Testis (tissue), 3 donors: ENCODE results near the gene SUSD6. TPM values are rescaled to one million over a fixed set of nuclear protein-coding genes. Genes with fewer than 3 reads are reported as not detected.

ENCODE experiments used
- DNase-seq: peaks from one replicate; pipeline ENCODE4 v3.0.0-alpha.2; 2019
- H3K27ac ChIP-seq, 2 donors: fragments of 200-600 bp; sonication (generic); one replicate each; pipeline ENCODE4 v1.5.1; 2019
- H3K27me3 ChIP-seq: fragments of 200-600 bp; sonication (generic); one replicate; pipeline ENCODE4 v1.5.1; 2019
- H3K36me3 ChIP-seq: fragments of 200-600 bp; sonication (generic); one replicate; pipeline ENCODE4 v1.5.1; 2017; ENCODE audit warnings: low read depth; ENCODE audit errors: missing control alignments
- H3K4me1 ChIP-seq: fragments of 200-600 bp; sonication (generic); one replicate; pipeline ENCODE4 v1.5.1; 2019
- H3K4me3 ChIP-seq, 2 donors: fragments of 200-600 bp; sonication (generic); one replicate each; pipeline ENCODE4 v1.5.1; 2017 to 2019
- H3K9me3 ChIP-seq: fragments of 200-600 bp; sonication (generic); one replicate; pipeline ENCODE4 v1.5.1; 2017
- CTCF ChIP-seq, 3 experiments: fragments of 450-650 bp in 2 of 3; fragments of 200-600 bp in 1 of 3; sonication (generic) in 1 of 3; IDR thresholded peaks; one replicate each; pipeline ENCODE4 v1.5.1; 2016 to 2019; ENCODE audit warnings: antibody characterized with exemption in 3 of 3, mild to moderate bottlenecking in 2 of 3, moderate library complexity in 1 of 3
- POLR2A ChIP-seq: fragments of 450-650 bp; IDR thresholded peaks from one replicate; pipeline ENCODE4 v1.6.1; 2017; ENCODE audit warnings: antibody characterized with exemption, mild to moderate bottlenecking, moderate library complexity
- WGBS, 2 donors: methylation state at CpG; one replicate each; pipeline ENCODE4 v1.1.5; 2018; 5-methylcytosine and 5-hydroxymethylcytosine counted together
- intact Hi-C: fragments of 100-400 bp; cut with DNase I; formaldehyde crosslinking; loops from one replicate; pipeline ENCODE4 v1.15.1; 2023; ENCODE audit warnings: low total_unique reads
- polyA plus RNA-seq: library from polyadenylated mRNA; stranded (reverse); fragments of 350-450 nt; fragmentation: Illumina TruSeq; extraction: RNeasy Lipid Tissue Mini Kit (QIAGEN cat#74804); gene quantifications from one replicate; pipeline ENCODE4 v1.2.3, GENCODE V29; 2014; ENCODE audit warnings: low read depth, low replicate concordance; ENCODE audit not compliant: insufficient read depth
- total RNA-seq, 2 donors: library from RNA; depleted of rRNA; stranded (reverse); fragments of >200 nt; gene quantifications; one replicate each; pipeline ENCODE4 v1.2.3, GENCODE V29; 2016

The SUSD6 gene
- total and polyA plus RNA-seq, 3 donors from 2014 or later: 27.7 to 39.5 (median 38.7) TPM

- Histone ChIP-seq H3K27me3 (no peaks in the 10 kb centered on the region), H3K9me3 (no peaks in the 10 kb centered on the region), H3K27ac (no peak overlapping the region), H3K4me3 (no peak overlapping the region), H3K4me1 (peaks cover 13% of the 10 kb centered on the region), H3K36me3 (no peaks in the 10 kb centered on the region)
- no peak for DNase-seq
- TF ChIP-seq POLR2A (no peak), CTCF (IDR thresholded peaks at IDR 0.05) (no peak)
- 92 to 100% methylated on average over 1 of the region's 1 CpG for WGBS, 2 donors
- intact Hi-C loops: no loop called here
These were observed 96.7 kb downstream of the SUSD6 start for GRCh38 chr14:69708049-69708448.

DNA sequence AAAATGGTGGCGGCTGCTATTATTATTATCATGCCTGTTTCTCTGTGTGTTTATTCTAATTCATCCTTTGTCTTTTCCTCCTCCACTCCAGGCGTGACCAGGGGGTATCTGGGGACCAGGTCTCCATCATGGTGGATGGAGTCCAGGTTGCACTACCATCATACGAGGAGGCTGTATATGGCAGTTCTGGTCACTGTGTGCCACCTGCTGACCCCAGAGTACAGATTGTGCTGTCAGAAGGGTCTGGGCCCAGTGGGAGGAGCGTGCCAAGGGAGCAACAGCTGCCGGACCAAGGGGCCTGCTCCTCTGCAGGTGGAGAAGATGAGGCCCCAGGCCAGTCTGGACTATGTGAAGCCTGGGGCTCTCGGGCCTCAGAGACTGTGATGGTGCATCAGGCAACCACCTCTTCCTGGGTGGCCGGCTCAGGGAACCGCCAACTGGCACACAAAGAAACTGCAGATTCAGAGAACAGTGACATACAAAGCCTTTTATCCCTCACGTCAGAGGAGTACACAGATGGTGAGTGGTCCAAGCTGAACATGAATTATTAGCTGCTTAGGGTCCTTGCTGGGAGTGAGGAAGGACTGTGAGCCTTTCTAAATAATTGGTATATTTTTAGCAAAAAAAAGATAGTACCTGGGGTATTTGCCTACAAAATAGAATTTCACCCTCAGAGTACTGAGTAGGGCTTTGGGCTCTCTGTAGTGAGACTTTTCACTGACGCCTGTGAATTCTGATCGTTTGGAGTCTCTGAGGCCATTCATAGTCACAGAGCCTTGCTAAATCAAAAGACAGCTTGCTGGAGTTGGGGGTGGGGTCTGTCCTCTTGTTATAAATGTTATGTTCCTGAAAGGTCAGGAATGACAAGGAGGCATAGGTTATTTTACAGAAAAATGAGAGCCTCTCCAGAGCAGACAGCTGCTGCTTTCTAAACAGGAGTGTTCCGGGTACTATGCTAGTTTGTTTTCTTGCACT lies 97.5 kb downstream of the SUSD6 start:
- H3K27ac ChIP-seq: no peak overlapping the region
- 84 to 85% methylated on average over 9 to 12 of the region's 12 CpGs for WGBS, 2 donors
- no peak overlapping the region for H3K4me3 ChIP-seq
- no peaks in the 10 kb centered on the region for H3K27me3 ChIP-seq
- H3K36me3 ChIP-seq: no peaks in the 10 kb centered on the region
- H3K4me1 ChIP-seq: peaks cover 15% of the 10 kb centered on the region
- intact Hi-C loops: no loop called here
- H3K9me3 ChIP-seq: no peaks in the 10 kb centered on the region
- TF ChIP-seq POLR2A: no peak
- TF ChIP-seq CTCF (IDR thresholded peaks at IDR 0.05): peak in 2 of 3 experiments; percentile 18 to 38
- no peak for DNase-seq

- 80 to 88% methylated on average over 1 of the region's 1 CpG for WGBS, 2 donors
- Histone ChIP-seq H3K27ac (no peak overlapping the region), H3K9me3 (no peaks in the 10 kb centered on the region), H3K36me3 (no peaks in the 10 kb centered on the region), H3K27me3 (no peaks in the 10 kb centered on the region), H3K4me1 (peaks cover 15% of the 10 kb centered on the region), H3K4me3 (no peak overlapping the region)
- no peak for DNase-seq
- TF ChIP-seq POLR2A (no peak), CTCF (IDR thresholded peaks at IDR 0.05) (no peak)
- intact Hi-C loops: no loop called here
These were observed 99.0 kb downstream of the SUSD6 start for GRCh38 chr14:69710378-69710777.

- Histone ChIP-seq H3K4me3 (no peak overlapping the region), H3K4me1 (peaks cover 18% of the 10 kb centered on the region), H3K9me3 (no peaks in the 10 kb centered on the region), H3K36me3 (no peaks in the 10 kb centered on the region), H3K27me3 (no peaks in the 10 kb centered on the region), H3K27ac (no peak overlapping the region)
- DNase-seq: no peak
- intact Hi-C loops: no loop called here
- WGBS, 2 donors: 82 to 88% methylated on average over 4 of the region's 4 CpGs
- TF ChIP-seq CTCF (IDR thresholded peaks at IDR 0.05) (no peak), POLR2A (no peak)
These were observed 99.7 kb downstream of the SUSD6 start for GRCh38 chr14:69711065-69711464.
